NCI-H2227 (cell line): ENCODE data around the gene NCK1.

Source experiments
- DNase-seq: peaks from one replicate; lab custom pipeline; 2025; ENCODE audit not compliant: unreplicated experiment; lab: John Stamatoyannopoulos, UW

Gene NCK1

DNA sequence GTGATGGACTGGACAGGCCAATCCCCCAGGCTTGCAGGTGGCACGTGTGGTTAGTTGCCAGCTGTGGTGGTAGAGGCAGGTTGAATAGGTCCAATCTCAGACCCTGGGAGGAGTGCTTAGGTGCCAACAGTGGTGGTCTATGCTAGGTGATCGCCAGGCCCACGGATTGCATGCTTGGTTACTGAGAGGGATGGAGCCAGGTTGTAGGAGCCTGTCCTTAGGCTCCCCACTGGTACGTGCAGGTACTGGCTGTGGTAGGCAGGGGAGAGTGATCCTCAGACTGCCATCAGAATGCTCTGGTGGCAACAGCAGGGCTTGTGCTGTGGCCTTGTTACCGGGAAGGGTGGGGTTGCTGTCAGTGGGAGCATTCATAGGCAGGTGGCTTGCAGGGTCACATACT, 44.7 kb downstream of the NCK1 start:
- no peak for DNase-seq

GRCh38 chr3:136908297-136908696, 46.3 kb downstream of the NCK1 start:
- no peak for DNase-seq

DNA sequence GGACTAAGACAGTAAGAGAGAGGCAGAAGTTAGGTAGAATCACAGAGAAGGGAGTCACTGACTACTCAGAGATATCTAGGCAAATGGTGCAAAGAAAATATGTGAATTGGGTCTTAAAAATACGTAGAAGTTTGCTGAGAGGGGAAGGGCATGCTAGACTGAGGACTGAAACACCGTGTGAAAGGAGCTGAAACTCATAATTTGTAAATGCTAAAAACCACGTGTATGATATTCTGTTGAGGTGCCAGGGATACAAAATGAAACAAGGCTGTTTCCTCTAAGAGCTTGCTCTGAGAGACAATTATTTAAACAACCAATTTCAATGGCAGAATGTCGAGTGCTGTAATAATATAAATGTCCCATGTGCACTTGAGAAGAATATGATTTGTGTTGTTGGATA, 47.2 kb downstream of the NCK1 start:
- DNase-seq: no peak

- no peak for DNase-seq
Observed at GRCh38 chr3:136910697-136911096, 48.7 kb downstream of the NCK1 start.

DNA sequence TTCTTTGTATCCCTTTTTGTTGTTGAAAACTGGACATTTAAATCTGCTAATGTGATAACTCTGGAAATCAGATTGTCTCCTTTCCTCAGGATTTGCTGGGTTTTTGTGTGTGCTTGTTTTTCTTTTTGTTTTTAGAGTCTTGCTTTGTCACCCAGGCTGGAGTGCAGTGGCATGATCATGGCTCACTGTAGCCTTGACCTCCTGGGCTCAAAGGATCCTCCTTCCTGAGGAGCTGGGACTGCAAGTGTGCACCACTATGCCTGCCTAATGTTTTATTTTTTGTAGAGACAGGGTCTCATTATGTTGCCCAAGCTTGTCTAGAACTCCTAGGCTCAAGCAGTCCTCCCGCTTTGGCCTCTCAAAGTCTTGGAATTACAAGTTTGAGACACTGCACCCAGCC, 51.2 kb downstream of the NCK1 start:
- no peak for DNase-seq

DNA sequence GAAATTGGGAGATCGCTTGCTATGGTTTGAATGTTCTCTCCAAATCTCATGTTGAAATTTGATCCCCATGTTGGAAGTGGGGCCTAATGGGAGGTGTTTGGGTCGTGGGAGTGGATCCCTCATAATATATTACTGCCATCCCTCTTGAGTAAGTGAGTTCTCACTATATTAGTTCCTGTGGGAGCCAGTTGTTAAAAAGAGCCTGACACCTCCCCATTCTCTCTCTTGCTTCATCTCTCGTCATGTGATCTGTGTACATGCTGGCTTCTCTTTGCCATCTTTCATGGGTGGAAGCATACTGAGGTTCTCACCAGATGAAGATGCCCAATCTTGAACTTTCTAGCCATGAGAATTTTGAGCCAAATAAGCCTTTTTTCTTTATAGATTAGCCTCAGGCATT, 52.7 kb downstream of the NCK1 start:
- no peak for DNase-seq

DNA sequence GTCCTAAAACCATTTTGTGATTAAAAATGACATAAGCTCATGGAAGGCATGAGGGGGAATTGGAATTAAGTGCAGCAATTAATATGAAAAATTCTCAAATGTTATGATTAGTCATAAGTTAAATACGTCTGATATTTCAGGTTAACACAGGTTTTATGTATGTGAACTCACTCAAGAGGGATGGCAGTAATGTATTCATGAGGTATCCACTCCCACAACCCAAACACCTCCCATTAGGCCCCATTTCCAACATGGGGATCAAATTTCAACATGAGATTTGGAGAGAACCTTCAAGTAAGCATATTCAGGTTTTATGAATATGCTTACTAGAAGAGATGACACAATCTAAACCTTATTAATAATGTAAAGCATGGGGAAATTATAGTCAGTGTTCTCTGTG, 54.2 kb downstream of the NCK1 start:
- no peak for DNase-seq

GRCh38 chr3:136919799-136920580, 58.0 kb downstream of the NCK1 start:
- DNase-seq: no peak

- DNase-seq: no peak
Observed at GRCh38 chr3:136920904-136921611, 59.0 kb downstream of the NCK1 start.

DNA sequence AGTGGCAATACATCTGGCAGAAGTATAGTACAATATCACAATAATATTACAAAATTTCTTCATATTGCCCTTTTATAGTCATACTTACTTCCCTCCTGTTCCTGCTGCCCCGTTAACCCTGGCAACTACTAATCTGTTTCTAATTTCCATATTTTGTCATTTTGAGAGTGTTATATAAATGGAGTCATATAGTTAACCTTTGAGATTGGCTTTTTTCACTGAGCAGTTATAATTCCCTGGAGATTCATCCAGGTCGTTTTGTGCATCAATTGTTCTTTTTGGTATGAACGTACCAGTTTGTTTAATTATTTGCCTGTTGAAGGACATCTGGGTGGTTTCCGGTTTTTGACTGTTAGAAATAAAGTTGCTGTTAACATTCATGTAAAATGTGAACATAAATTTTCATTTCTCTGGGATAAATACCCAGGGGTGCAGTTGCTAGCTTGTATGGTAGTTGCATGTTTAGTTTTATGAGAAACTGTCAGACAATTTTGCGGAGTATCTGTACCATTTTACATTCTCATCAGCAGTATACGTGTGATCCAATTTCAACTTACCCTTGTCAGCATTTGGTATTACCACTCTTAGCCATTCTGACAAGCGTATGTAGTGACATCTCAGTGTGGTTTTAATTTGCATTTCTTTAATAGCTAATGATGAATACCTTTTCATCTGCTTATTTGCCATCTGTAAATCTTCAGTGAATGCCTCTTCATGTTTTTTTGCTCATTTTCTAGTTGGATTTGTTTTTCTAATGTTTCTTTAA, 63.6 kb downstream of the NCK1 start:
- no peak for DNase-seq

GRCh38 chr3:136928240-136928639, 66.2 kb downstream of the NCK1 start:
- DNase-seq: no peak

DNA sequence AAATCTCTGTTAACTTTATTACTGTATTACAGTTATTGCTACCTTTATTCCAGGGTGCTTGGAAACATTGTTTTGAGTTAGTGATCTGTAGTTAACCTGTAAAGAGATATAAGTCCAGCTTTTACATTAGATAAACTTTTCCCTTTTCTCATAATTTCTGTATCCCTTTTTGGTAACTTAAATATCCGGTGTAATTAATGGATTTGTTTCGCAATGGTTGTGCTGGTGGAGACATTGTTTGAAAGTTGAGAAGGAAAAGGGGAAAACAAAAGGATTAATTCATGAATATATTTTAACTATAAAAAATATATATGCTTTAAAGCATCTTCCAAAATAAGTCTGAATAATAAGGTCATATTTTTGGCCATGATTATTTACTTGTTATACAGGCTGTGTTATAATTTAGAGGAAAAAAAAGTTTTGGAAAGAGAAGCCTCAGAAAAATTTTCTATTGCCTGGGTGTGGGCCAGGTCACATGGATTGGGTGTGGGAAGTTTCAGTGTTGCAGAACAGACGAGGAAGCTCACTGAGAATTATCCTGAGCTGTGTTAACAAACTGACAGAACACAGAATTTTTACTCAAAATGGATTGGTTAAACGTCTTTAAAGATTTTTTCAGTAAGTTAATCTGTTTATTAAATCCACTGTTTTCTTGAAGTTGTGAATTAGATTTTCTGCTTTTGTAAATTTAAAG, 68.1 kb downstream of the NCK1 start:
- no peak for DNase-seq

- no peak for DNase-seq
Observed at GRCh38 chr3:136931606-136932005, 69.6 kb downstream of the NCK1 start.

DNA sequence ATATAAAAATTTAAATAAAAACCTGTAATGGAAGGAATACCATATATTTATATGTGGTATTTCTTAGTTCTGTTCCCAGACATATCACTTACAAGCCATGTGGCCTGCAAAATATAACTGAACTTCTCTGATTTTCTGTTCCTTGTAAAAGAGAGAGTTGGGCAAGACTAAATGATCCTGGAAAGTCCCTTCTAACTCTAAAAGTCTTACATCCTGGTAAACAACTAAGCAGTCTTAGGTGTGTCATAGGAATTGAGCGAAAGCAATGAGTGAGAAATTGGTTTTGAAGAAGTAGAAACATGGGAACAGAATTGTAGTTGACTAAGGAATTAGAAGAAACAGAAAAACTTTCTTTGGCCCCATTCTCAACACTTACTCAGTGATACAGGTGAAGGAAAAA, 70.5 kb downstream of the NCK1 start:
- no peak for DNase-seq

- no peak for DNase-seq
Observed at GRCh38 chr3:136932978-136933772, 71.2 kb downstream of the NCK1 start.

DNA sequence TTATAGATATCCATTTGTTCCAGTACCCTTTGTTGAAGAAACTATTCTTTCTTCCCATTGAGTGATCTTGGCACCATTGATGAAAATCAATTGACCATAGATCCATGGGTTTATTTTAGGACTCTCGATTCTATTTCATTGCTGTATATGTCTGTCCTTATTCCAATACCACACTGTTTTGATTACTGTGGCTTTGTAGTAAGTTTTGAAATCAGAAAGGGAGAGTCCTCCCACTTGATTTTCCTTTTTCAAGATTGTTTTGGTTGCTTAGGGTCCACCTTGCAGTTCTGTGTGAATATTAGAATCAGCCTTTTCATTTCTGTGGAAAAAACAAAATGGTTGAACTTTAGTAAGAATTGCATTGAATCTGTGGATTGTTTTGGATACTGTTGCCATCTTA, 75.2 kb downstream of the NCK1 start:
- no peak for DNase-seq

DNA sequence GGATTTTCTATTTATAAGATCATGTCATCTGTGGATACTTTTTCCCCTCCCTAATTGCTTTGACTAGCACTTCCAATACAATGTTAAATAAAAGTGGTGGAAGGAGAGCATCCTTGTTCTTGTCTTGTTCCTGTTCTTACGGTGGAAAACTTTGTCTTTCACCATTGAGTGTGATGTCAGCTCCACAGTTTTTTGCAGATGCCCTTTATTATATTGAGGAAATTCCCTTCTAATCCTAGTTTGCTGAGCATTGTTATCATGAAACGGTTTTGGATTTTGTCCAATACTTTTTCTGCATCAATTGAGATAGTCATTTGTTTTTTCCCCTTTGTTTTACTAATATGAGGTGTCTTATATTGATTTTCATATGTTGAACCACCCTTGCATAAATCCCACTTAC, 75.8 kb downstream of the NCK1 start:
- no peak for DNase-seq

GRCh38 chr3:136938334-136938733, 76.3 kb downstream of the NCK1 start:
- DNase-seq: no peak

- DNase-seq: no peak
Observed at GRCh38 chr3:136939489-136939888, 77.5 kb downstream of the NCK1 start.

DNA sequence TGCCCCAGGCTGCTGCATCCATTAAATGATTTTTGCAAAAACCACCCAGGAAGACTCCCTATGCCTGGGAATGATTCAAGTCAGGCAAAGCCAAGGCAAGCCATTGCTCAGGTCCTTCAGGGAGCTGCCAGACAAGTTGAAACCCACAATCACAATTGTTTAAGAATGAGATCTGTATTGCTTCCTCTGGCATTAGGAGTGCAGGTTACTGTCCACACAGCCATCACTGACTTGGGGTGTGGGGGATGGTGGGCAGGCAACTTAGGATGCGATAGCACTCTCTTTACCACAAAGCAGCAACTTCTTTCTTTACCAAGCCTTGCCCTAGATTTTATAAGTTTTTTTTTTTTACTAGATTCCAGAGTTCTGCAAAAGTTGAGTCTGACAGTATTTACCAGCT, 80.8 kb downstream of the NCK1 start:
- DNase-seq: no peak

DNA sequence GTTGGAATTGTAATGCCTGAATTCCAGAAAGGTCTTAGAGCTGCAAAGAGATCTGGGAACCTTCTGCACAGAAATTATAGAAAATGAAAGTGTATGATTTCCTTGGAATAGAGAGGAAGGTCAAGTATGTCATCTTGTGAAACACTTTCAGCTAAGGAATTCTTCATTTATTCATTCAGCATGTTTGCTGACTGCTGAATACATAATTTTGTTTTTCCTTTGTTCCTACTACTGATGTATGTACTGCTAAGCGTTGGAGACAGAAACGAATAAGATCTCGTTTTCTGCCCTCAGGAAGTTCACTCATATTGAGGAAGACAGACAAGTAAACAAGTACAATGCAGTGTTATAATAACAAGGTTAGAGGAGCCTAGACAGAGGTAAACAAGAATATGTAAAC, 81.4 kb downstream of the NCK1 start:
- DNase-seq: no peak
